ENCODE measurements around the gene NREP.

DNA sequence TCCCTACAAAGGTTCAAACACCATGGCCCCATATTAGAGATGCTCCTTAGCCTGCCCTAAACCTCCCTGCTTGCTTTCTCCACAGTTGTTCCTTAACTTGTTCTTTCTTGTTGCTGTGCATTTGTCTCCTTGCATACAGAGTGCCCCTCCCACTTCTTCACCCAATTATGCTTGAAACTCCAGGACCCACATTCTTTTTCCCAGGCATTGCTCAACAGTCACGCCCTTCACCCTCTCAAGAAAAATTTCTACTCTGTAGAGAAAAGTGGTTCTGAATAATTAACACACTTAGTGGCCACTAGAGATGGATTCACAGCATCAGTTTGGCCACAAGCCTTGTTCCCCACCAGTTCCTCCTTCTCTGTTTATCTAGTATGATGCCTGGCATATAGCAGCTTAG, 57.7 kb downstream of the NREP start:
- TF ChIP-seq, protein P1, sequence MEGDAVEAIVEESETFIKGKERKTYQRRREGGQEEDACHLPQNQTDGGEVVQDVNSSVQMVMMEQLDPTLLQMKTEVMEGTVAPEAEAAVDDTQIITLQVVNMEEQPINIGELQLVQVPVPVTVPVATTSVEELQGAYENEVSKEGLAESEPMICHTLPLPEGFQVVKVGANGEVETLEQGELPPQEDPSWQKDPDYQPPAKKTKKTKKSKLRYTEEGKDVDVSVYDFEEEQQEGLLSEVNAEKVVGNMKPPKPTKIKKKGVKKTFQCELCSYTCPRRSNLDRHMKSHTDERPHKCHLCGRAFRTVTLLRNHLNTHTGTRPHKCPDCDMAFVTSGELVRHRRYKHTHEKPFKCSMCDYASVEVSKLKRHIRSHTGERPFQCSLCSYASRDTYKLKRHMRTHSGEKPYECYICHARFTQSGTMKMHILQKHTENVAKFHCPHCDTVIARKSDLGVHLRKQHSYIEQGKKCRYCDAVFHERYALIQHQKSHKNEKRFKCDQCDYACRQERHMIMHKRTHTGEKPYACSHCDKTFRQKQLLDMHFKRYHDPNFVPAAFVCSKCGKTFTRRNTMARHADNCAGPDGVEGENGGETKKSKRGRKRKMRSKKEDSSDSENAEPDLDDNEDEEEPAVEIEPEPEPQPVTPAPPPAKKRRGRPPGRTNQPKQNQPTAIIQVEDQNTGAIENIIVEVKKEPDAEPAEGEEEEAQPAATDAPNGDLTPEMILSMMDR (IDR thresholded peaks at IDR 0.05), result no peak
- no peak for TF ChIP-seq POLR2A (IDR thresholded peaks at IDR 0.05)

Data from testis (tissue), 2 donors.